ENCODE measurements around the gene SRPX2.

The SRPX2 gene

GRCh38 chrX:100685284-100685996 lies 41.4 kb downstream of the SRPX2 start:
- H3K4me1 ChIP-seq (ENCODE audit: low read depth, poor library complexity, severe bottlenecking), result no peaks in the 10 kb centered on the region
- no peaks in the 10 kb centered on the region for H3K79me2 ChIP-seq (ENCODE audit: insufficient read depth, low read depth)
- H2AFZ ChIP-seq (ENCODE audit: low read depth), result peak overlapping the region; percentile 10; the same call in 1 of the 2 replicates
- no peaks in the 10 kb centered on the region for H4K20me1 ChIP-seq (ENCODE audit: insufficient read depth)
- TF ChIP-seq CTCF (conservative IDR thresholded peaks at IDR 0.05; ENCODE audit: low read depth, low read length), result peak; percentile 85
- H3K4me3 ChIP-seq (IDR thresholded peaks at IDR 0.05; ENCODE audit: insufficient read depth, low read depth, low read length), result no peak overlapping the region
- no peak overlapping the region for H3K27ac ChIP-seq
- H3K9ac ChIP-seq, result no peak overlapping the region
- peak overlapping the region; percentile 21; the same call in 1 of the 2 replicates for H3K4me2 ChIP-seq
- no peaks in the 10 kb centered on the region for H3K36me3 ChIP-seq (ENCODE audit: insufficient read depth)
- no peaks in the 10 kb centered on the region for H3K27me3 ChIP-seq (ENCODE audit: insufficient read depth, low read depth)

GRCh38 chrX:100685997-100686305 lies 42.0 kb downstream of the SRPX2 start:
- Histone ChIP-seq H2AFZ (ENCODE audit: low read depth) (peak overlapping the region; percentile 10; the same call in 1 of the 2 replicates), H3K79me2 (ENCODE audit: insufficient read depth, low read depth) (no peaks in the 10 kb centered on the region), H3K27ac (no peak overlapping the region), H3K4me1 (ENCODE audit: low read depth, poor library complexity, severe bottlenecking) (no peaks in the 10 kb centered on the region), H3K36me3 (ENCODE audit: insufficient read depth) (no peaks in the 10 kb centered on the region), H3K4me3 (IDR thresholded peaks at IDR 0.05; ENCODE audit: insufficient read depth, low read depth, low read length) (no peak overlapping the region), H3K27me3 (ENCODE audit: insufficient read depth, low read depth) (no peaks in the 10 kb centered on the region), H3K9ac (no peak overlapping the region), H3K4me2 (peak overlapping the region; percentile 21; the same call in 1 of the 2 replicates), H4K20me1 (ENCODE audit: insufficient read depth) (no peaks in the 10 kb centered on the region)
- TF ChIP-seq CTCF (conservative IDR thresholded peaks at IDR 0.05; ENCODE audit: low read depth, low read length), result peak; percentile 38; the same call in 1 of the 2 replicates

- Histone ChIP-seq H3K4me1 (ENCODE audit: low read depth, poor library complexity, severe bottlenecking) (no peaks in the 10 kb centered on the region), H3K4me2 (no peak overlapping the region), H3K79me2 (ENCODE audit: insufficient read depth, low read depth) (no peaks in the 10 kb centered on the region), H3K27me3 (ENCODE audit: insufficient read depth, low read depth) (no peaks in the 10 kb centered on the region), H3K27ac (no peak overlapping the region), H2AFZ (ENCODE audit: low read depth) (no peak overlapping the region), H3K4me3 (IDR thresholded peaks at IDR 0.05; ENCODE audit: insufficient read depth, low read depth, low read length) (no peak overlapping the region), H3K9ac (no peak overlapping the region), H4K20me1 (ENCODE audit: insufficient read depth) (no peaks in the 10 kb centered on the region), H3K36me3 (ENCODE audit: insufficient read depth) (no peaks in the 10 kb centered on the region)
- TF ChIP-seq CTCF (conservative IDR thresholded peaks at IDR 0.05; ENCODE audit: low read depth, low read length), result no peak
These were observed 43.1 kb downstream of the SRPX2 start for GRCh38 chrX:100687128-100687527.

GRCh38 chrX:100687546-100687945 lies 43.5 kb downstream of the SRPX2 start:
- no peak for TF ChIP-seq CTCF (conservative IDR thresholded peaks at IDR 0.05; ENCODE audit: low read depth, low read length)
- no peaks in the 10 kb centered on the region for H3K27me3 ChIP-seq (ENCODE audit: insufficient read depth, low read depth)
- H3K4me3 ChIP-seq (IDR thresholded peaks at IDR 0.05; ENCODE audit: insufficient read depth, low read depth, low read length), result no peak overlapping the region
- H3K27ac ChIP-seq, result no peak overlapping the region
- no peak overlapping the region for H2AFZ ChIP-seq (ENCODE audit: low read depth)
- no peaks in the 10 kb centered on the region for H3K36me3 ChIP-seq (ENCODE audit: insufficient read depth)
- H4K20me1 ChIP-seq (ENCODE audit: insufficient read depth), result no peaks in the 10 kb centered on the region
- no peak overlapping the region for H3K9ac ChIP-seq
- H3K79me2 ChIP-seq (ENCODE audit: insufficient read depth, low read depth), result no peaks in the 10 kb centered on the region
- H3K4me2 ChIP-seq, result no peak overlapping the region
- no peaks in the 10 kb centered on the region for H3K4me1 ChIP-seq (ENCODE audit: low read depth, poor library complexity, severe bottlenecking)

Measured in KMS-11 (cell line).